ENCODE results near the gene CFAP45. TPM values are rescaled to one million over a fixed set of nuclear protein-coding genes. Genes with fewer than 3 reads are reported as not detected.

Gene CFAP45
- total RNA-seq, 5 donors from 2014 or later (not counting 1 experiment from before 2014, with no cell fraction given) = 1.2 to 4.7 (median 1.5) TPM

DNA sequence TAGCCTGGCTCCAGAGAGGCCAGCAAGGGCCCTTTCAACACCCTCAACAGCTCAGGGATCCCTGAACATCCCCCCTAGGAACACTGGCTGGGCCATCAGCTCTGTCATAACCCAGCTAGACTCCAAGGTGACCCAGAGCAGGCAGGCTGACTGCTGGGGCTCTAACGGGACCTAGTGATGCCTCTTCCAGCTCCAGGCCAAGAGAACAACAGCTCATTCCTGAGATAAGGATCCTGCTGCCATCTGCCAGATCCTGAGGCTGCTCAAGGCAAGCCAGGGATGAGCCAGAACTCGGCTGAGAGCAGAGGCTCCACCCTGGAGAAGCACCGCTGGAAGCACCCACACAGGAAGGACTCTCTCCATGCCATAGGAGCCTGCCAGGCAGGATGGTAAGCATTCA is 39.5 kb downstream of the CFAP45 start:
- no peaks in the 10 kb centered on the region for H3K36me3 ChIP-seq (ENCODE audit: control insufficient read depth in 2 of 2, extremely low read depth in 1 of 2, insufficient read depth in 1 of 2, low read length in 1 of 2)
- no peak overlapping the region for H3K4me3 ChIP-seq (ENCODE audit: control insufficient read depth in 1 of 2, extremely low read depth in 1 of 2, low read length in 1 of 2)
- peaks cover 0 to 5% of the 10 kb centered on the region in 2 donors for H3K27me3 Mint-ChIP-seq
- no peaks in the 10 kb centered on the region for H3K9me3 ChIP-seq
- ATAC-seq (replicated peaks in 1 of 4) (no peak), DNase-seq (peak in 1 of 35 experiments; percentile 10)
- H3K4me1 ChIP-seq (ENCODE audit: control insufficient read depth in 1 of 2, extremely low read depth in 1 of 2, insufficient read depth in 2 of 2, low read length in 2 of 2) = peaks cover under 1 to 3% of the 10 kb centered on the region in 2 experiments
- CTCF ChIA-PET = no interaction called here
- H3K27me3 ChIP-seq (replicated peaks in 1 of 2; ENCODE audit: control insufficient read depth in 2 of 2, extremely low read depth in 1 of 2, insufficient read depth in 2 of 2, low read length in 1 of 2) = peaks cover 0 to 28% of the 10 kb centered on the region in 2 experiments
- H3K4me3 Mint-ChIP-seq = no peak overlapping the region
- no peak overlapping the region for H3K27ac ChIP-seq (ENCODE audit: low read length)
- POLR2A ChIA-PET = no interaction called here
- no peaks in the 10 kb centered on the region for H3K9me3 Mint-ChIP-seq
- no peaks in the 10 kb centered on the region for H3K36me3 Mint-ChIP-seq
- 63% methylated on average over 2 of the region's 3 CpGs for WGBS (ENCODE audit: insufficient coverage)
- H3K27ac Mint-ChIP-seq = no peak overlapping the region
- peaks cover 1 to 2% (median 2%) of the 10 kb centered on the region in 3 donors for H3K4me1 Mint-ChIP-seq

DNA sequence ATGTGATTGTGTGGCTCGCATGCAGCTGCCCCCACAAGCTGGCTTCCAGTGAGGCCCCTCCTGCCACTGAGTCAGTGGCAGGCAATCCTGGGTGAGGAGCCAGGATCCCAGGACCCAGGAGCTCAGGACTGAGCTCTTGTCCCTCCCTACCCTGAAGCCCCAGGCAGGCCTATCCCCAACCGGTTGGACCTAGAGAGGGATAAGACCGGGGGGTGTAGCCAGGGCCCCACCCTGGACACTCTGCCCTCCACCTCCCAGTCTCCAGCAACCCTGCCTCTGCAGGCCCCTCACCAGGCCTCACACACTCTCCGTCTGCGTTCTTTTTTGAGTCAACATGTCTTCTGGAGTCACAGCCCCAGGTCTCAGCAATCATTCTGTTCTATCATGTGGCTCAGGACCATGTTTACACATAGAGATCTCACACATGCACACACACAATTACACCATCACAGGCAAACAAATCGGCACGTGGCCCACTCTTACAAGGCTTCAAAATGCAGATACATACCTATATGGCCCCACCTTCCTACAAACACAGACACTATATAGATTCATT is 40.1 kb downstream of the CFAP45 start:
- WGBS (ENCODE audit: insufficient coverage) = 92% methylated on average over 7 of the region's 7 CpGs
- H3K27me3 Mint-ChIP-seq = peaks cover 0 to 5% of the 10 kb centered on the region in 2 donors
- H3K4me1 ChIP-seq (ENCODE audit: control insufficient read depth in 1 of 2, extremely low read depth in 1 of 2, insufficient read depth in 2 of 2, low read length in 2 of 2) = peaks cover 5 to 9% of the 10 kb centered on the region in 2 experiments
- H3K27ac ChIP-seq (ENCODE audit: low read length) = no peak overlapping the region
- H3K4me3 ChIP-seq (ENCODE audit: control insufficient read depth in 1 of 2, extremely low read depth in 1 of 2, low read length in 1 of 2) = no peak overlapping the region
- H3K27ac Mint-ChIP-seq = no peak overlapping the region
- H3K9me3 ChIP-seq = no peaks in the 10 kb centered on the region
- ATAC-seq (replicated peaks in 1 of 4) = no peak
- ChIA-PET CTCF (no interaction called here), POLR2A (no interaction called here)
- DNase-seq = no peak
- H3K27me3 ChIP-seq (replicated peaks in 1 of 2; ENCODE audit: control insufficient read depth in 2 of 2, extremely low read depth in 1 of 2, insufficient read depth in 2 of 2, low read length in 1 of 2) = peaks cover 0 to 28% of the 10 kb centered on the region in 2 experiments
- peaks cover 6 to 7% (median 7%) of the 10 kb centered on the region in 3 donors for H3K4me1 Mint-ChIP-seq
- no peaks in the 10 kb centered on the region for H3K36me3 ChIP-seq (ENCODE audit: control insufficient read depth in 2 of 2, extremely low read depth in 1 of 2, insufficient read depth in 1 of 2, low read length in 1 of 2)
- no peaks in the 10 kb centered on the region for H3K9me3 Mint-ChIP-seq
- no peak overlapping the region for H3K4me3 Mint-ChIP-seq
- H3K36me3 Mint-ChIP-seq = no peaks in the 10 kb centered on the region

DNA sequence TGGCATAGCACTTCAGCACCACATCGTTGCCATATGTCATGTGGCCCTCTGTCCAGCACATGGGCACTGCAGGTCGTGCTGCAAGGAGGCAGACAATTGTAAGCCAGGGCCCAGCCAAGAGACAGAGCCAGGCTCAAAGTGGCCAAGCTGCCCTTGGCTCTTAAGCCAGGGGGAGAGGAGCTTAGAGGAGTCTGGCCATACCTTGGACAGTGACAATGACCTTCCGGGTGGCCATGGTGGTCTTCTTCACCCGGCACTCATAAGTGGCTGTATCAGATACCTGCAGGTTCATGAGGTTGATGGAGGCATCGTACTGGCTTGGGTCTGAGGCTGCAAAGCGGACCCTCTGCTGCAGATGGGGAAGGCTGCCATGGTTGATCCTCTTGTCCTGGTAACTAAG is 42.1 kb downstream of the CFAP45 start:
- DNase-seq (no peak), ATAC-seq (replicated peaks in 1 of 4) (no peak)
- Mint-ChIP-seq H3K4me1 (peaks cover 16 to 20% (median 18%) of the 10 kb centered on the region in 3 donors), H3K27me3 (peaks cover 0 to 5% of the 10 kb centered on the region in 2 donors), H3K9me3 (no peaks in the 10 kb centered on the region), H3K27ac (no peak overlapping the region), H3K36me3 (no peaks in the 10 kb centered on the region), H3K4me3 (no peak overlapping the region)
- Histone ChIP-seq H3K4me3 (ENCODE audit: control insufficient read depth in 1 of 2, extremely low read depth in 1 of 2, low read length in 1 of 2) (no peak overlapping the region), H3K9me3 (no peaks in the 10 kb centered on the region), H3K27me3 (replicated peaks in 1 of 2; ENCODE audit: control insufficient read depth in 2 of 2, extremely low read depth in 1 of 2, insufficient read depth in 2 of 2, low read length in 1 of 2) (peaks cover 0 to 21% of the 10 kb centered on the region in 2 experiments), H3K4me1 (ENCODE audit: control insufficient read depth in 1 of 2, extremely low read depth in 1 of 2, insufficient read depth in 2 of 2, low read length in 2 of 2) (peaks cover 9 to 16% of the 10 kb centered on the region in 2 experiments), H3K36me3 (ENCODE audit: control insufficient read depth in 2 of 2, extremely low read depth in 1 of 2, insufficient read depth in 1 of 2, low read length in 1 of 2) (no peaks in the 10 kb centered on the region), H3K27ac (ENCODE audit: low read length) (no peak overlapping the region)
- WGBS (ENCODE audit: insufficient coverage) = 96% methylated on average over 6 of the region's 6 CpGs
- CTCF ChIA-PET = interaction anchor here in 1 of 2 donors (0.6 kb wide), 1 partner anchor 26 kb away, joined by 3 read pairs; no protein-coding TSS in a partner anchor
- POLR2A ChIA-PET = no interaction called here

- no peaks in the 10 kb centered on the region for H3K36me3 Mint-ChIP-seq
- H3K9me3 Mint-ChIP-seq = no peaks in the 10 kb centered on the region
- DNase-seq (no peak), ATAC-seq (replicated peaks in 1 of 4) (no peak)
- Histone ChIP-seq H3K27me3 (replicated peaks in 1 of 2; ENCODE audit: control insufficient read depth in 2 of 2, extremely low read depth in 1 of 2, insufficient read depth in 2 of 2, low read length in 1 of 2) (peaks cover 0 to 9% of the 10 kb centered on the region in 2 experiments), H3K9me3 (no peaks in the 10 kb centered on the region), H3K4me1 (ENCODE audit: control insufficient read depth in 1 of 2, extremely low read depth in 1 of 2, insufficient read depth in 2 of 2, low read length in 2 of 2) (peaks cover 9 to 16% of the 10 kb centered on the region in 2 experiments), H3K27ac (ENCODE audit: low read length) (no peak overlapping the region), H3K36me3 (ENCODE audit: control insufficient read depth in 2 of 2, extremely low read depth in 1 of 2, insufficient read depth in 1 of 2, low read length in 1 of 2) (no peaks in the 10 kb centered on the region), H3K4me3 (ENCODE audit: control insufficient read depth in 1 of 2, extremely low read depth in 1 of 2, low read length in 1 of 2) (no peak overlapping the region)
- CTCF ChIA-PET = no interaction called here
- POLR2A ChIA-PET = interaction anchor here in 1 of 2 donors (0.5 kb wide), 1 partner anchor 67 kb away, joined by 9 read pairs; no protein-coding TSS in a partner anchor
- no CpG with 5 or more reads among the region's 1 CpG for WGBS (ENCODE audit: insufficient coverage)
- H3K27me3 Mint-ChIP-seq = peaks cover 0 to 2% of the 10 kb centered on the region in 2 donors
- peaks cover 17 to 28% (median 22%) of the 10 kb centered on the region in 3 donors for H3K4me1 Mint-ChIP-seq
- peak overlapping the region in 2 of 3 donors; percentile 47 to 83 for H3K4me3 Mint-ChIP-seq
- peak overlapping the region in 1 of 2 donors; percentile 34 for H3K27ac Mint-ChIP-seq
These were observed 43.4 kb downstream of the CFAP45 start for GRCh38 chr1:159856576-159856975.

- no peak for DNase-seq
- 97% methylated on average over 29 of the region's 34 CpGs for WGBS (ENCODE audit: insufficient coverage)
- Mint-ChIP-seq H3K36me3 (no peaks in the 10 kb centered on the region), H3K27ac (no peak overlapping the region), H3K9me3 (no peaks in the 10 kb centered on the region), H3K4me1 (peaks cover 17 to 30% (median 25%) of the 10 kb centered on the region in 3 donors), H3K4me3 (peak overlapping the region; percentile 56 to 89 (median 83)), H3K27me3 (no peaks in the 10 kb centered on the region)
- ATAC-seq (replicated peaks in 1 of 4) = no peak
- ChIA-PET CTCF (no interaction called here), POLR2A (no interaction called here)
- Histone ChIP-seq H3K9me3 (no peaks in the 10 kb centered on the region), H3K36me3 (ENCODE audit: control insufficient read depth in 2 of 2, extremely low read depth in 1 of 2, insufficient read depth in 1 of 2, low read length in 1 of 2) (no peaks in the 10 kb centered on the region), H3K27me3 (replicated peaks in 1 of 2; ENCODE audit: control insufficient read depth in 2 of 2, extremely low read depth in 1 of 2, insufficient read depth in 2 of 2, low read length in 1 of 2) (peaks cover 0 to 2% of the 10 kb centered on the region in 2 experiments), H3K4me1 (ENCODE audit: control insufficient read depth in 1 of 2, extremely low read depth in 1 of 2, insufficient read depth in 2 of 2, low read length in 2 of 2) (peaks cover 9 to 16% of the 10 kb centered on the region in 2 experiments), H3K4me3 (ENCODE audit: control insufficient read depth in 1 of 2, extremely low read depth in 1 of 2, low read length in 1 of 2) (no peak overlapping the region), H3K27ac (ENCODE audit: low read length) (no peak overlapping the region)
These were observed 44.3 kb downstream of the CFAP45 start for GRCh38 chr1:159855709-159856108.

- Histone ChIP-seq H3K27me3 (replicated peaks in 1 of 2; ENCODE audit: control insufficient read depth in 2 of 2, extremely low read depth in 1 of 2, insufficient read depth in 2 of 2, low read length in 1 of 2) (no peaks in the 10 kb centered on the region), H3K4me1 (ENCODE audit: control insufficient read depth in 1 of 2, extremely low read depth in 1 of 2, insufficient read depth in 2 of 2, low read length in 2 of 2) (peaks cover 9 to 16% of the 10 kb centered on the region in 2 experiments), H3K4me3 (ENCODE audit: control insufficient read depth in 1 of 2, extremely low read depth in 1 of 2, low read length in 1 of 2) (peak overlapping the region; percentile 62 to 64), H3K9me3 (no peaks in the 10 kb centered on the region), H3K36me3 (ENCODE audit: control insufficient read depth in 2 of 2, extremely low read depth in 1 of 2, insufficient read depth in 1 of 2, low read length in 1 of 2) (no peaks in the 10 kb centered on the region), H3K27ac (ENCODE audit: low read length) (peak overlapping the region; percentile 79)
- Mint-ChIP-seq H3K27ac (peak overlapping the region; percentile 71 to 95), H3K4me3 (peak overlapping the region; percentile 83 to 89 (median 83)), H3K27me3 (no peaks in the 10 kb centered on the region), H3K36me3 (no peaks in the 10 kb centered on the region), H3K9me3 (no peaks in the 10 kb centered on the region), H3K4me1 (peaks cover 17 to 39% (median 25%) of the 10 kb centered on the region in 3 donors)
- under 1% methylated on average over 59 of the region's 59 CpGs for WGBS (ENCODE audit: insufficient coverage)
- ATAC-seq (replicated peaks in 1 of 4) (peak; percentile 92 to 97 (median 96)), DNase-seq (peak; percentile 42 to 84 (median 63))
- CTCF ChIA-PET = interaction anchor here in 1 of 2 donors (0.7 kb wide), 1 partner anchor 55 kb away, joined by 3 read pairs; no protein-coding TSS in a partner anchor
- POLR2A ChIA-PET = interaction anchor here (0.6 kb wide), 2 partner anchors 60 to 69 kb away, joined by 3 read pairs; no protein-coding TSS in a partner anchor
These were observed 45.2 kb downstream of the CFAP45 start for GRCh38 chr1:159854693-159855192.

All from T-cell (primary cell).